Measurements from ENCODE around the gene TBL3. TPM values are rescaled to one million over a fixed set of nuclear protein-coding genes. Genes with fewer than 3 reads are reported as not detected.

TBL3 gene
- polyA plus RNA-seq, 1 donor from 2014 or later: 21.4 TPM

- no peaks in the 10 kb centered on the region for H3K27me3 ChIP-seq (ENCODE audit: insufficient read depth, low read depth, low read length)
- H3K4me2 ChIP-seq (ENCODE audit: low read length): peak overlapping the region; percentile 34
- no peak overlapping the region for H2AFZ ChIP-seq (ENCODE audit: low read depth, low read length)
- TF ChIP-seq TAF1 (IDR thresholded peaks at IDR 0.05; ENCODE audit: low read depth) (no peak), SMC3 (conservative IDR thresholded peaks at IDR 0.05; ENCODE audit: poor library complexity) (no peak), REST (IDR thresholded peaks at IDR 0.05; ENCODE audit: borderline replicate concordance) (no peak), EZH2 (IDR thresholded peaks at IDR 0.05; ENCODE audit: borderline replicate concordance, insufficient read depth, low read length, poor library complexity, severe bottlenecking) (no peak), EP300 (conservative IDR thresholded peaks at IDR 0.05; ENCODE audit: poor library complexity, severe bottlenecking) (no peak), POLR2AphosphoS5 (IDR thresholded peaks at IDR 0.05) (no peak), RAD21 (conservative IDR thresholded peaks at IDR 0.05) (no peak), MXI1 (conservative IDR thresholded peaks at IDR 0.05; ENCODE audit: poor library complexity, severe bottlenecking) (no peak), CTCF (IDR thresholded peaks at IDR 0.05; ENCODE audit: poor library complexity, severe bottlenecking) (no peak)
- H3K9ac ChIP-seq (ENCODE audit: low read length): peak overlapping the region; percentile 75
- H3K9me2 ChIP-seq (ENCODE audit: insufficient read depth, low read length): no peaks in the 10 kb centered on the region
- peak overlapping the region; percentile 19 for H3K27ac ChIP-seq (ENCODE audit: low read length)
- H4K20me1 ChIP-seq (ENCODE audit: insufficient read depth): peaks cover 5% of the 10 kb centered on the region
- peak overlapping the region; percentile 87 for H3K4me3 ChIP-seq (ENCODE audit: low read length)
- no peaks in the 10 kb centered on the region for H3K36me3 ChIP-seq (ENCODE audit: insufficient read depth, low read length)
- H3K79me2 ChIP-seq (replicated peaks; ENCODE audit: insufficient read depth, low read length): peaks cover 46% of the 10 kb centered on the region
- H3K9me3 ChIP-seq (ENCODE audit: low read length): no peaks in the 10 kb centered on the region
- H3F3A ChIP-seq (ENCODE audit: insufficient read depth, low read length, poor library complexity, severe bottlenecking): no peaks in the 10 kb centered on the region
These were observed 36.8 kb downstream of the TBL3 start for GRCh38 chr16:2008631-2009163.

GRCh38 chr16:2009164-2009711 is 37.4 kb downstream of the TBL3 start:
- peak overlapping the region; percentile 75 for H3K9ac ChIP-seq (ENCODE audit: low read length)
- H3K4me3 ChIP-seq (ENCODE audit: low read length): peak overlapping the region; percentile 87
- TF ChIP-seq CTCF (IDR thresholded peaks at IDR 0.05; ENCODE audit: poor library complexity, severe bottlenecking) (no peak), EZH2 (IDR thresholded peaks at IDR 0.05; ENCODE audit: borderline replicate concordance, insufficient read depth, low read length, poor library complexity, severe bottlenecking) (no peak), REST (IDR thresholded peaks at IDR 0.05; ENCODE audit: borderline replicate concordance) (no peak), TAF1 (IDR thresholded peaks at IDR 0.05; ENCODE audit: low read depth) (no peak), RAD21 (conservative IDR thresholded peaks at IDR 0.05) (no peak), SMC3 (conservative IDR thresholded peaks at IDR 0.05; ENCODE audit: poor library complexity) (no peak)
- H3K36me3 ChIP-seq (ENCODE audit: insufficient read depth, low read length): no peaks in the 10 kb centered on the region
- H3F3A ChIP-seq (ENCODE audit: insufficient read depth, low read length, poor library complexity, severe bottlenecking): no peaks in the 10 kb centered on the region
- no peaks in the 10 kb centered on the region for H3K9me2 ChIP-seq (ENCODE audit: insufficient read depth, low read length)
- no peaks in the 10 kb centered on the region for H3K9me3 ChIP-seq (ENCODE audit: low read length)
- H3K27ac ChIP-seq (ENCODE audit: low read length): peak overlapping the region; percentile 19
- H3K79me2 ChIP-seq (replicated peaks; ENCODE audit: insufficient read depth, low read length): peaks cover 46% of the 10 kb centered on the region
- H3K4me2 ChIP-seq (ENCODE audit: low read length): peak overlapping the region; percentile 34
- H2AFZ ChIP-seq (ENCODE audit: low read depth, low read length): no peak overlapping the region
- H3K27me3 ChIP-seq (ENCODE audit: insufficient read depth, low read depth, low read length): no peaks in the 10 kb centered on the region
- H4K20me1 ChIP-seq (ENCODE audit: insufficient read depth): peaks cover 5% of the 10 kb centered on the region

Measured in neural cell (in vitro differentiated cells).